ENCODE measurements around the gene RFX1. TPM values are rescaled to one million over a fixed set of nuclear protein-coding genes. Genes with fewer than 3 reads are reported as not detected.

The RFX1 gene
- total and polyA plus RNA-seq, 2 donors (not counting 1 experiment from before 2014, with no cell fraction given) = 9.2 to 33.3 TPM

GRCh38 chr19:13932911-13933393, 73.2 kb downstream of the RFX1 start:
- no peak for TF ChIP-seq CTCF (IDR thresholded peaks at IDR 0.05)
- TF ChIP-seq EZH2 (IDR thresholded peaks at IDR 0.05; ENCODE audit: borderline replicate concordance, insufficient read depth, low read depth, low read length, poor library complexity, severe bottlenecking) = no peak
- ATAC-seq (ENCODE audit: low read depth) = no peak
- POLR2A ChIA-PET = no interaction called here
- peaks cover 0 to 4% of the 10 kb centered on the region in 2 donors for H3K4me1 ChIP-seq (ENCODE audit: control insufficient read depth in 2 of 2, insufficient read depth in 2 of 2, low read length in 2 of 2)
- WGBS (ENCODE audit: insufficient coverage) = 94% methylated on average over 42 of the region's 42 CpGs
- H3K4me3 ChIP-seq (ENCODE audit: control extremely low read depth in 1 of 5, extremely low read depth in 1 of 5, insufficient read depth in 1 of 5, low read depth in 2 of 5, low read length in 4 of 5) = no peak overlapping the region
- no peak overlapping the region for H3K9ac ChIP-seq (ENCODE audit: low read length)
- no peaks in the 10 kb centered on the region for H3K9me3 ChIP-seq (ENCODE audit: control extremely low read depth in 1 of 3, control insufficient read depth in 2 of 3, insufficient read depth in 1 of 3, low read length in 2 of 3)
- peaks cover 0 to 2% of the 10 kb centered on the region in 2 experiments for H3K36me3 ChIP-seq (replicated peaks in 1 of 2; ENCODE audit: control extremely low read depth in 1 of 2, control insufficient read depth in 1 of 2, extremely low read depth in 1 of 2, insufficient read depth in 2 of 2, low read length in 1 of 2)
- intact Hi-C loops (cut with micrococcal nuclease) = no loop called here
- Mint-ChIP-seq H3K27ac (no peak overlapping the region), H3K4me1 (peaks cover 10% of the 10 kb centered on the region), H3K4me3 (no peak overlapping the region), H3K27me3 (peaks cover 13% of the 10 kb centered on the region), H3K9me3 (ENCODE audit: insufficient read depth) (no peaks in the 10 kb centered on the region)
- CTCF ChIA-PET = interaction anchor here (1.3 to 2.2 kb wide), 4 partner anchors 67 to 149 kb away, joined by 3 to 13 read pairs (median 4); no protein-coding TSS in a partner anchor
- H3K4me2 ChIP-seq (replicated peaks; ENCODE audit: low read depth, low read length, poor library complexity, severe bottlenecking) = no peak overlapping the region
- DNase-seq = no peak
- no peak overlapping the region for H3K27ac ChIP-seq (ENCODE audit: low read length in 2 of 2)
- H3K27me3 ChIP-seq (replicated peaks in 1 of 4; ENCODE audit: control extremely low read depth in 1 of 4, control insufficient read depth in 3 of 4, insufficient read depth in 4 of 4, low read length in 3 of 4) = peaks cover 0 to 13% (median 5%) of the 10 kb centered on the region in 4 experiments
- H3K79me2 ChIP-seq (ENCODE audit: control insufficient read depth, insufficient read depth, low read length) = no peaks in the 10 kb centered on the region
- no peak overlapping the region for H2AFZ ChIP-seq (ENCODE audit: insufficient read depth, low read depth, low read length, poor library complexity, severe bottlenecking)
- H4K20me1 ChIP-seq (ENCODE audit: control insufficient read depth, insufficient read depth, low read length, poor library complexity, severe bottlenecking) = no peaks in the 10 kb centered on the region

GRCh38 chr19:13932149-13932637, 73.9 kb downstream of the RFX1 start:
- no peak for ATAC-seq (ENCODE audit: low read depth)
- no peaks in the 10 kb centered on the region for H3K4me1 ChIP-seq (ENCODE audit: control insufficient read depth in 2 of 2, insufficient read depth in 2 of 2, low read length in 2 of 2)
- H3K4me2 ChIP-seq (replicated peaks; ENCODE audit: low read depth, low read length, poor library complexity, severe bottlenecking) = no peak overlapping the region
- TF ChIP-seq EZH2 (IDR thresholded peaks at IDR 0.05; ENCODE audit: borderline replicate concordance, insufficient read depth, low read depth, low read length, poor library complexity, severe bottlenecking) (no peak), CTCF (IDR thresholded peaks at IDR 0.05) (no peak)
- H3K9me3 ChIP-seq (ENCODE audit: control extremely low read depth in 1 of 3, control insufficient read depth in 2 of 3, insufficient read depth in 1 of 3, low read length in 2 of 3) = no peaks in the 10 kb centered on the region
- H3K36me3 ChIP-seq (replicated peaks in 1 of 2; ENCODE audit: control extremely low read depth in 1 of 2, control insufficient read depth in 1 of 2, extremely low read depth in 1 of 2, insufficient read depth in 2 of 2, low read length in 1 of 2) = peaks cover 2 to 3% of the 10 kb centered on the region in 2 experiments
- peaks cover 9% of the 10 kb centered on the region for H3K27me3 Mint-ChIP-seq
- H3K4me3 ChIP-seq (ENCODE audit: control extremely low read depth in 1 of 5, extremely low read depth in 1 of 5, insufficient read depth in 1 of 5, low read depth in 2 of 5, low read length in 4 of 5) = no peak overlapping the region
- ChIA-PET POLR2A (no interaction called here), CTCF (interaction anchor here (0.6 to 2.2 kb wide), 3 partner anchors 110 to 338 kb away, joined by 3 to 13 read pairs (median 5); no protein-coding TSS in a partner anchor)
- no peaks in the 10 kb centered on the region for H3K9me3 Mint-ChIP-seq (ENCODE audit: insufficient read depth)
- no peak overlapping the region for H2AFZ ChIP-seq (ENCODE audit: insufficient read depth, low read depth, low read length, poor library complexity, severe bottlenecking)
- intact Hi-C loops (cut with micrococcal nuclease) = no loop called here
- H3K27ac Mint-ChIP-seq = no peak overlapping the region
- H3K4me3 Mint-ChIP-seq = no peak overlapping the region
- no peaks in the 10 kb centered on the region for H3K79me2 ChIP-seq (ENCODE audit: control insufficient read depth, insufficient read depth, low read length)
- no peak for DNase-seq
- H3K9ac ChIP-seq (ENCODE audit: low read length) = no peak overlapping the region
- no peaks in the 10 kb centered on the region for H4K20me1 ChIP-seq (ENCODE audit: control insufficient read depth, insufficient read depth, low read length, poor library complexity, severe bottlenecking)
- H3K27ac ChIP-seq (ENCODE audit: low read length in 2 of 2) = no peak overlapping the region
- WGBS (ENCODE audit: insufficient coverage) = 94% methylated on average over 5 of the region's 6 CpGs
- peaks cover 10% of the 10 kb centered on the region for H3K4me1 Mint-ChIP-seq
- H3K27me3 ChIP-seq (replicated peaks in 1 of 4; ENCODE audit: control extremely low read depth in 1 of 4, control insufficient read depth in 3 of 4, insufficient read depth in 4 of 4, low read length in 3 of 4) = peaks cover 0 to 5% (median 0%) of the 10 kb centered on the region in 4 experiments

Data from B cell (primary cell).